Stimulated activated CD8-positive, alpha-beta memory T cell treated with anti-CD3 and anti-CD28 coated beads, Interleukin-4, amount 100 ng/mL, for 24 hours (primary cell): ENCODE measurements around the gene PLLP.

Experiments
- DNase-seq: peaks from one replicate; pipeline ENCODE4 v3.0.0-alpha.2; 2020; ENCODE audit warnings: low read depth

The PLLP gene, protein sequence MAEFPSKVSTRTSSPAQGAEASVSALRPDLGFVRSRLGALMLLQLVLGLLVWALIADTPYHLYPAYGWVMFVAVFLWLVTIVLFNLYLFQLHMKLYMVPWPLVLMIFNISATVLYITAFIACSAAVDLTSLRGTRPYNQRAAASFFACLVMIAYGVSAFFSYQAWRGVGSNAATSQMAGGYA

DNA sequence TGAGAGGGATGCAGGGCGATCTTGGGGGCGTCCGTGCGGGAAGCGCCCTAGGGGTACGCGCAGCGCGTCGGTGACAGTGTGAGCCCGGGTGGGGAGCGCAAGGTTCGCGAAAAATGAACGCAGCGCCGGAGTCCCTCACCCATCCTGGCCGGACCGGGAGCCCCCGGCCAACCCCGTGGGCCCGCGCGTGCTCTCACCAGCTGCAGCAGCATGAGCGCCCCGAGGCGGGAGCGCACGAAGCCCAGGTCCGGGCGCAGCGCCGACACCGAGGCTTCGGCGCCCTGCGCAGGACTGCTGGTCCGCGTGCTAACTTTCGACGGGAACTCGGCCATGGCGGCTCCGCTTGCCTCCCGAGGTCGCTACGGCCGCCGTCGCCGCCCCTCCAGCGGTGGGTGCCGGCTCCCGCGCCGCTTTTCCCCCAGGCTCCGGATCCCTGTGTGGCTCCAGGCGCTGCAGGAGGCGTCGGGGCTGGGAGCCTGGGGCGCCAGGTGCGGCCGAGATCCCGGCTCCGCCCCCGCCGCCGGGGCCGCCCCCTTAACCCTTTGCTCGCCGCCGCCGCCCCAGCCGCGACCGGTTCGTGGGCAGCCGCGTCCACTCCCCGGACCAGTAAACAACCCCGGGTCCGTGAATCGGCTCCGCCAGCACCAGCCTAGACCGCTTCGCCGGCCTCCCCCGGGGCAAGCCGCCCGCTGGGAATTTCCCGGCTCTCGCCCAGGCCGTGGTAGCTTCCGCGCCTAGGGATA, at the start of gene PLLP:
Gene PLLP (minus strand): TSS at position 464 of the 743 bp plus-strand sequence. CDS start 132 bp downstream, at position 332.
- DNase-seq, result no peak

DNA sequence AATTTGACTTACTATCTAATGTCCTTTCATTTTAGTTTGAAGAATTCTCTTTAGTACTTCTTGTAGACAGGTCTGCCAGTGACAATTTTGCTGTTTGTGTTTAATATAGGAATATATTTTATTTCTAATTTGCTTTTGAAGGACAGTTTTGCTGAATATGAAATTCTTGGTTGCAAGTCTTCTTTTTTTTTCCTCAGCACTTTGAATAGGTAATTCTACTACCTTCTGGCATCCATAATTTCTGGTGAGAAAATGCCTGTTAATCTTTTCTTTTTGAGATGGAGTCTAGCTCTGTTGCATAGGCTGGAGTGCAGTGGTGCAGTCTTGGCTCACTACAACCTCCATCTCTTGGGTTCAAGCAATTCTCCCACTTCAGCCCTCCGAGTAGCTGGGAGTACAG, 48.9 kb upstream of the PLLP start:
- no peak for DNase-seq

DNA sequence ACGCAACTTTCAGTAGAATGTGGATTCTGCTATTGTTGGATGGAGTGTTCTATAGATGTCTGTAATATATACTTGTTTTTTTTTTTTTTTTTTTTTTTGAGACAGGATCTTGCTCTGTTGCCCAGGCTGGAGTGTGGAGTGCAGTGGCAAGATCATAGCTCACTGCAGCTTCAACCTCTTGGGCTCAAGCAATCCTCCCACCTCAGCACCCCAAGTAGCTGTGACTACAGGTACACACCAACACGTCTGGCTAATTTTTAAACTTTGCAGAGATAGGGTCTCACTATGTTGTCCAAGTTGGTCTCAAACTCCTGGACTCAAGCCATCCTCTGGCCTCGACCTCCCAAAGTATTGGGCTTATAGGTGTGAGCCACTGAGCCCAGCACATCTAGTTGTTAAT, 46.9 kb upstream of the PLLP start:
- no peak for DNase-seq

DNA sequence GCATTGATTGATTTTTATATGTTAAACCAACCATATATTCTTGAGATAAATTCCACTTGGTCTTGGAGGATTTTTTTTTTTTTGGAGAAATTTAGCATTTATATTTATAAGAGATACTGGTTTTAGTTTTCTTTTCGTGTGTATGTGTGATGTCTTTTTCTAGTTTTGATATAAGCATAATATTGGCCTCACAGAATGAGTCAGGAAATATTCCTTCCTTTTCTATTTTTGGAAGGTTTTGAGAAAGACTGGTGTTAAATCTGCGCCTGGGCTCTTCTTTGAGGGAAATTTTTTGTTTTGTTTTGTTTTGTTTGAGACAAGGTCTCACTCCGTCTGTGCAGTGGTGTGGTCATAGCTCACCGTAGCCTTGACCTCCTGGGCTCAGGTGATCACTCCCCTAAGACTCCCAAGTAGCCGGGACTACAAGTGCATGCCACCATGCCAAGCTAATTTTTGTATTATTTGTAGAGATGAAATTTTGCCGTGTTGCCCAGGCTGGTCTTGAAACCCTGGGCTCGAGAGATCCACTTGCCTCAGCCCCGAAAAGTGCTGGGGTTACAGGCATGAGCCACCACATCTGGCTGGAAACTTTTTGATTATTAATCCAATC, 45.4 kb upstream of the PLLP start:
- DNase-seq, result no peak

DNA sequence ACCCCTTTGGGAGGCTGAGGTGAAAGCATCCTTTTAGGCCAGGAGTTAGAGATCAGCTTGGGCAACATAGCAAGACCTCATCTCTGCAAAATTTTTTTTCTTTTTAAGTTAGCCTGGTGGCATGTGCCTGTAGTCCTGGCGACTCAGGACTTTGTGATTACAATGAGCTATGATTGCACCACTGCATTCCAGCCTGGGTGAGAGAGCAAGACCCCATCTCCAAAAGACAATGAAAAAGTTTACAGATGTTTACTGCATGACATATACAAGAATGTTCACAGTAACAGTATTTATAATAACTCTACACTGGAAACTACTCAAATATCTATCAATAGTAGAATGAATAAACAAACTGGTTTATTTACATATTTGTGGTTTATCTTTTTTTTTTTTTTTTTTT, 41.0 kb upstream of the PLLP start:
- no peak for DNase-seq

DNA sequence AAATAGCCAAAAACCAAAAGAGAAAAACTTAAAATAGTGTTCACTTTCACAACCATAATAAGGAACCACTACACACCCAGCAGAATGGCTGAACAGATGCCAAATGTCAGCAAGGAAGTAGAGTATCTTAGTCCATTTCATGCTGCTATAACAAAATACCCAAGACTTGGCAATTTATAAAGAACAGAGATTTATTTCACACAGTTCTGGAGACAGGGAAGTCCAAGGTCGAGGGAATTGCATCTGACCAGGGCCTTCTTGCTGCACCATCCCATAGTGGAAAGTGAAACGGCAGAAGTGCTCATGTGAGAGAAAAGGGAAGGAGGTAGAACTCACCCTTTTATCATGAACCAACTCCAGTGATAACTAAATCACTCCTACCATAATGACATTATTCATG, 40.3 kb upstream of the PLLP start:
- DNase-seq, result no peak

DNA sequence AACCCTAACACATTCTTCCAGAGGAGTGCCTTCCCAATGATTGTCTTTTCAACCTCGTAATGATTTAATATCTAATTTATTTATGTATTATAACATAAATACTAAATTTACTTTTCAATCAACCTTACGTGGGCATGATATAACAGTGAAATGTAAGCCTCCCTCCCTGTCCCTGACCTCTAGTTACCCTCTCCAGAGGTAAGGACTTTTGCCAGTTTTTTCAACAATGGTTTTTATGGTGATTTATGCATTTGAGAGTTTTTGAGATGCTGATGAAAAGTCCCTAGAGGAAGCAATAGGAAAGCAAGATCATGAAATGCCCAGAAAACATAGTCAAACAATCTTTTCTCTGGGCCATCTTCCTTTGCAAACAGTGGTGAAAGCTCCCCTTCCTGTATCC, 35.2 kb upstream of the PLLP start:
- no peak for DNase-seq

DNA sequence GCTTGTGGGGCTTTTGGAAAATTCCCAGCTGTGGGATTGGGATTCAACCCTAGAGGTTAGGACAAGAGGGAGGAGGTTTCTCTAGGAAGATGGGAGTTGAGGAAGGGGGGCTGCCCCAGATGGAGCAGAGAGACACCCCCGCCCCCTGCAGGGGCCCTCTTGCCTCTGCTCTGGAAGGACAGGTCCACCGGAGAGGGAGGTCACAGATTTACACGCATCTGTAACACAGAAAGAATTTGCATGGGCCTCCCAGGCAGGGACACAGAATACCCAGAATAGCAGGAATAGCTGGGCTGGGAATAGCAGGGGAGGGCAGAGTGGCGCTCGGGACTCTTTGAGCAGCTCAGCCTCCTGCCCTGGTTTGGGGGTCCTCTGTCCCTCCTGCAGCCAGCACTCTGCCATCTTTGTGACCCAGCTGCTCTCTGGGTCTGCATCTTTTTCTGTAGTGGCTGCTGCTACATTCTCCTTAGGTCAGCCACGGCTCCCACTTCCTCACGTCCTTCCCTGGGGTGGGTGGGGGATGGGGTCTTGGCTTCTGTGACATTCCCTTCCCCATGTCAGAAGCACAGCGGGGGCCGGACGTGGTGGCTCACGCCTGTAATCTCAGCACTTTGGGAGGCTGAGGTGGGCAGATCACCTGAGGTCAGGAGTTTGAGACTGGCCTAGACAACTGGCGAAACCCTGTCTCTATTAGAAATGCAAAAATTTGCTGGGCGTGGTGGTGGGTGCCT, 33.9 kb upstream of the PLLP start:
- DNase-seq, result no peak

DNA sequence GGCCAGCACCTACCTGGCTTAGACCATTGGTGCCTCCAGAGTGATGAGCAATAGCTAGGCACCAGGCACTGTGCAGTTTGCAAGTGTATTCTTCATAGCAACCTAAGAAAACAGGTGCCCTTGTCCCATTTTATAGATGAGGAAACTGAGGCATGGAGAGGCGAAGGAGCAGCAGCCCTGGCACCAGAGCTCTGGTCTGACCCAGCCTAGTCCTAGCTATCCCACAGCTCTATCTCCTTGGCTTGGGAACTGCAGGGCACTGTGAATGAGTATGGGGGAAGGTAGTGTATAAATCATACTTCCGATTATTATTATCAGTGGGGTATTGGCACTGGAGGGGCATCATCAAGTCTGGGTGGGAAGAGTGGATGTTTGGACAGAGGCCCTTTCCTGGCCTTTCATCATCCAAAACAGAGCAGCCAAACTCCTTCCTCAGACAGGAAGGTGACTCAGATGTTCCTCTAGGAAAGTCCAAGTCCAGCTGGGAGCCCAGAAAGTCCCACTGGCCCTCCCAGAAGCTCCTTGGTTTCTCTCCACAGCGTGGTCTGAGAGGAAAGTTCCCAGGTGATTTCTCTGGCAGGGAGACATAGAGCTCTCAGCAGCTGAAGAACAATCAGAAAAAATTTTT, 32.0 kb upstream of the PLLP start:
- DNase-seq, result no peak

DNA sequence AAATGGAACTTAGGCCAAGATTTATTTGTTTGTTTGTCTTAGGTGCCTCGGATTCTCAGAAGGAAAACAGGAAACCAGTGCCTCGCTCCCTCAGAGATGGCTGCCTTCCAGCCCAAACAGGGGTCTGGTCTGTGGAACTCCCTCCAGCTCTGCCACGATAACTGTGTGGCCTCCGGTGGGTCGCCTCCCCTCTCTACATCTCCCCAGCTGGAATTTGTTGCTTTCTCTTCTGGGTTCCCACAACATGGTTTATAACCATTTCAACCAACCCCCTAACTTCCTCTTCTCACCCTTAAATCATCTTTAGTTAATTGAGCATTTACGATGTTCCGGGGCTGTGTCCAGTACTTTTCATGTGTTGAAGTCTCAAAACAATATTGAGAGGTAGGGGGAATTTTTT, 30.9 kb upstream of the PLLP start:
- no peak for DNase-seq

DNA sequence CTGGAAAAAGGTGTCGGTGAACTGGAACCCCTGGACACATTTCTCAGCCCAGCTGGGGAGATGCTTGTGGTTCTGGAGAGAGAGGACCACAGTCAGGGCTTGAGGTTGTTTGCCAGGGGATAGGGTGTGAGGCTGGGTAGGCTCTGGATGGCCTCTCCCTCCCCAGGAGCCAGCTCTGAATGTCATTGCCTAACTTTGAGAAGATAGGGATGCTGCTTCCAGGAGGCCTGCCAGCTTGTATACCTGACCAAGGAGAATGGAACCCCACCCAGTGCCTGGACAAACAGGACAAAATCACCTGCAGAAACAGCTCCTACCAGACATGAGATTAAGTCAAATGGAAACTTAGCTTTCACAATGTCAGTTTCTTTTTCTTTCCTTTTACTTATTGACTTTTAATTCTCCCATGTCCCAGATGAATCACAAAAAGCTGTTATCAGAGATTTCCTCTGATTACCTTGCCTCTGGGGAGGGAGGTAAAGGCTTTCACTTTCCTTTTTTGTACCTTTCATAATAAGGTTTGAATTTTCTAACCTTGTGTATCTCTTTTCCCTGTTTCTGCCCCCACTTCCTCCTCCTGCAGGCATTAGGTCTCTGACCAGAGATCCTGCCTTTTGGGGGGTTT, 29.8 kb upstream of the PLLP start:
- no peak for DNase-seq

DNA sequence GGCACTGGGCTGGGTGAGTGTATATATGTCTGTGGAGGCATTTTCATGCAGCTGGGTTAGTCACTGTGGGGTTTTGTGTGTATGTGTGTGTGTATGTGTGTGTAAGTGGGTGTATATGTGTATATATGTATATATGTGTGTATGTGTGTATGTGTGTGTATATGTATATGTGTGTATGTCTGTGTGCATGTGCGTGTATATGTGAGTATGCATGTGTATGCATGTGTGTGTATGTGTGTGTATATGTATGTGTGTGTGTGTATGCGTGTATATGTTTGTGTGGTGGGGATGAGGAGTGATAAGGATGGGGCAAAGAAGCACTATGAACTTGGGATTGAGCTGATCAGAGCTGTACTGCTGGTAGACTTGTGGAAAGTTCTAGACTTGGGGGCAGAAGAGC, 29.0 kb upstream of the PLLP start:
- no peak for DNase-seq

DNA sequence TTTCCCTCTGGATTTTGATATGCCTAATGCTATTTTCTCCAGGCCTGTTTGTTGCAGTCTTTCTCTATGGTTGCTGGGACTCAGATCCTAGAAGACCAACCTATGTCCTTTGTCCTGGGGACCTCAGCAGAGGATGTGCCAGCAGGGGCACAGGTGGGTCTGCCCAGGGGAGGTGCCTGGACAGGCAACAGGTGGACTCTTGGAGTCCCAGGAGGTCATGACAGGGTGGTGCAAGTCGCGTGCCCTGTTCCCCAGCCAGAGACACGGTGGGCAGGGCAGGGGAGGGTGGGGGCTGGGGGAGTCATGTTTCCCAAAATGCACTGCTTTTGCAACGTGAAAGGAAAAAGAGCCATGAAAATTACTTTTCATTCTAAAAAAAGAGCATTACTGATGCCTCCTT, 26.3 kb upstream of the PLLP start:
- no peak for DNase-seq

DNA sequence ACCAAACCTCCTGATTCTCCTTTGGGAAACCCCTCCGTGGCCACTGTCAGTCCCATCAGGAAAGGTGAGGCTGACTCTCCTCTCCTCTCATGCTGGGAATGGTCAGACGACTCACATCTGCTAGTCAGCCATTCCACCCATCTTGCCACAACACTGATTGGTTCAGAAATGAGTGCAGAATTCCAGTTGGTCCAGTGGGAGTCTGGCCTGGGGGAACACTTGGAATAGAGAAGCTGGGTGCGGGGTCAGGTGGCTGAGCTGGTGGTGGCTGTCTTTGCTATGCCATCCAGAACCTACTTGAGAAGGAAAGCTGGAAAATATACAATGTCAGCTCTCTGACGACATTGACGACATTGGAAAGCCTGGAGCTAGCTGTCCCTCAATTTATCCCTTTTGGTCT, 23.6 kb upstream of the PLLP start:
- DNase-seq, result no peak

DNA sequence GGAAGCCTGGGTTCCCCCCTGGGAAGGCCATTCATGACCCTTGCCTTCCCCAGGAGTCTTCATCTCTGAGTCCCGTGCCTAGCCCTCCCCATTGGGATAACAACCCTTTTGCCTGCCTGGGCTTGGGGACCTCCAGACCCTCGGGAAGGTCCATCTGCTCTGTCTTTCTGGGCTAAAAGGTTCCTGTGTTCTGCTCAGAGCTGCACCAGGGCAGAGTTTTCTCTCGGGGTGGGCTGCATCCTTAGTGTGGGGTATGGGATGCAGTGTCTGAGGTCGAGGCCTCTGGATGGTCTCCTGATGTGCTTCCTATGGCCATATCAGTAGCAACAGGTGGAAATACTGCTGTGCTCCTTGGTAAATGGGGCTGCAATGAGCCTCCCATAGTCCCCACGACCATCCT, 22.9 kb upstream of the PLLP start:
- DNase-seq, result no peak

DNA sequence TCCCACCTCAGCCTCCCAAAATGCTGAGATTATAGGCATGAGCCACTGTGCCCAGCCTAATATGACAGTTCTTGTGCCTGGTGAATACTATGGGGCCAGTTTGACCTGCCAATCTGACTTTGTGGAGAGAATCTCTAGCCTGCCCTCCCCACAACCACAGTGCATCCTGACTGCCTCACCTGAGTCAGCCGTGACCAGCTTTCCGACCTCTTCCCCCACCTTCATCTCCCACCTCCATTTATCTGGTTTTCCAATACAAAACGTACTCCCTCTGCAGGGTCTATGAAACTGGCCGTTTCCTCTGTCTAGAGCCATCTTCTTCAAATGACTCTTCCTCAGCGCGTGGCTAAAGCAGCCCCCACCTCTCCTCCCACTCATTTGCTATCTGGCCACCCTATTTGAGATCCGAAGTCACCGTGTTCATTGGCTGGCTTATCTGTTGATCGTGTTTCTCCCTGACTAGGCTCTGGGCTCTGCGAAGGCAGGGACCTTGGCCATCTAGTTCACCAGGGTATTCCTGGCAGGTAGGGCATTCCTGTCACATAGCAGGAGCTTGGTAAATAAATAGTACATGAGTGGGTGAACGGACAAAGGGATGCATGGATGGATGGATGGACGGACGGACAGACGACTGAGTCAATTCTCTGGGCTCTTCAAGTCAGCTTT, 22.3 kb upstream of the PLLP start:
- no peak for DNase-seq

DNA sequence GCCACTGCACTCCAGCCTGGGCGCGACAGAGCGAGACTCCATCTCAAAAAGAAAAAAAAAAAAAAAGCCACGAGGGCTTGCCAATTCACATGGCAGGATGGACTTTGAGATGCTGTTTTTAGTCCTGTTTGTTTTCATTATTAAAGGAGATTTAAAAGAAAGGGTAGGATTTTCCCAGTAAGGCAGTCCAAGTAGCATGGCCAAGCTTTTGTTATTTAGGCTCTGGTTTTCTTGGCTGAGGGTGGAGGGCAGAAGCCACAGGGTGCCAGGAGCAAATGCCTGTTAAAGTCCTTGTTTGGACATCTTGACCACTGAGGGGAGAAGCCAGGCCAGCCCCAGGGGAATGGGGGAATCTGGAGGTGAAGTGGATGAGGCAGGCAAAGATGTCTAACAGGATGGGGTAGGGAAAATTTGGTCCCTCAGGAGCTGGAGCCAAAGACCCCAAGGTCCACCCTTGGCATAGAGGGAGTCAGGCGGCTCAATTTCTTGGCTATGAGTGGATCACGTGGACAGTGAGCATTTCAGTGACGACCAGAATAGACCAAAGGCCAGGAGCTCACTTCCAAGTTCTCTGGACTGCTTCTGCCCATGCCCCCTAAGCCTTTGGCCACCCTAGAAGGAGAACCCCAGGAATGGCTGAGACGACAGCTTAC, 20.8 kb upstream of the PLLP start:
- no peak for DNase-seq

DNA sequence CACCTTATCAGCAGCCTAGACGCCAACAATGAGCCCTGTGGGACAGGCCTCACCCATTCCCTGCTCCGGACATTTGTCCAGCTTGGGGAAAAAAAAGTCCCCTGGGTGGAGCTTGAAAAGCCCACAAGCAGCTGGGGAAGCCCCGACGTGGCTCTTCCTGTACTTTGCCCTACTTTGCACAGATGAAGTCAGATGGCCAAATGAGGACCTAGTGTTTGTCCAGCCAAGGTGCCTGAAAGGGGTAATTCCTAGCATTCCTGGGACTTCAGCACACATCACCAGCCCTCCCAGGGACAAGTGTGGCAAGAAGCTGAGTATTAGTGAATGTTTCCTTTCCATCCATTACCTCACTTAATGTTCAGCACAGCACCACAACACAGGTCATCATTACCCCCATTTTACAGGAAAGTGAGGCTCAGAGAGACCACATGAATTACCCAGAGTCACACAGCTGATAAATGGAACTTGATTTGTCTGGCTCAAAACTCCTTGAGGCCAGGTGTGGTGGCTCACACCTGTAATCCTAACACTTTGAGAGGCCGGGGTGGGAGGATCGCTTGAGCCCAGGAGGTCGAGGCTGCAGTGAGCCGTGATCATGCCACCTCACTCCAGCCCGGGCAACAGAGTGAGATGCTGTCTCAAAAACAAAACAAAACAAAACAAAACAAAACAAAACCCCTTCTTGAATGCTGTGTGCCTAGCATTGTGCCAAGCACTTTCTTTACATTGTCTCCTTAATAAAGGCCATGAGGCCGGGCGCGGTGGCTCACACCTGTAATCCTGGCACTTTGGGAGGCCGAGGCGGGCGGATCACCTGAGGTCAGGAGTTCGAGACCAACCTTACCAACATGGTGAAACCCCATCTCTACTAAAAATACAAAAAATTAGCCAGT, 19.9 kb upstream of the PLLP start:
- no peak for DNase-seq

DNA sequence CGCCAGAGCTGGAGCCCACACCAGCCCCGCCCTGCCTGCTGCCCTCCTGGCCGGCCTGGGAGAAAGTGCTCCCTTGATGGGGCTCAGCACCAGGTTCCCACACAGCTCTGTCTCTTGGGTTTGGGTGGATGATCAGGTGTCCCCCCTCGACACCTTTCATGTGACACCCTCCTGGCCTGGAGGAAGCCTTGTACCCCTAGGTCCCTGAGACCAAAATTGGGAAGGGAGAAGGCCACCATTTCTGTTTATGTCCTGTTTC, 19.4 kb upstream of the PLLP start:
- no peak for DNase-seq
